DOHH2 (cell line): ENCODE data around the gene FBXW7.

Experiments
- EZH2phosphoT487 ChIP-seq: fragments of 200-600 bp; sonication (generic); IDR thresholded peaks from 2 replicates; pipeline ENCODE4 v1.6.1; 2017; ENCODE audit warnings: borderline replicate concordance, mild to moderate bottlenecking, antibody characterized with exemption, low read length, moderate library complexity, mixed read lengths
- TF ChIP-seq, protein P1 (sequence below): fragments of 200-600 bp; sonication (generic); IDR thresholded peaks from one replicate; pipeline ENCODE4 v1.5.1; 2014; ENCODE audit warnings: antibody characterized with exemption, mild to moderate bottlenecking, low read depth, low read length; ENCODE audit not compliant: poor library complexity, severe bottlenecking

- TF ChIP-seq, protein P1, sequence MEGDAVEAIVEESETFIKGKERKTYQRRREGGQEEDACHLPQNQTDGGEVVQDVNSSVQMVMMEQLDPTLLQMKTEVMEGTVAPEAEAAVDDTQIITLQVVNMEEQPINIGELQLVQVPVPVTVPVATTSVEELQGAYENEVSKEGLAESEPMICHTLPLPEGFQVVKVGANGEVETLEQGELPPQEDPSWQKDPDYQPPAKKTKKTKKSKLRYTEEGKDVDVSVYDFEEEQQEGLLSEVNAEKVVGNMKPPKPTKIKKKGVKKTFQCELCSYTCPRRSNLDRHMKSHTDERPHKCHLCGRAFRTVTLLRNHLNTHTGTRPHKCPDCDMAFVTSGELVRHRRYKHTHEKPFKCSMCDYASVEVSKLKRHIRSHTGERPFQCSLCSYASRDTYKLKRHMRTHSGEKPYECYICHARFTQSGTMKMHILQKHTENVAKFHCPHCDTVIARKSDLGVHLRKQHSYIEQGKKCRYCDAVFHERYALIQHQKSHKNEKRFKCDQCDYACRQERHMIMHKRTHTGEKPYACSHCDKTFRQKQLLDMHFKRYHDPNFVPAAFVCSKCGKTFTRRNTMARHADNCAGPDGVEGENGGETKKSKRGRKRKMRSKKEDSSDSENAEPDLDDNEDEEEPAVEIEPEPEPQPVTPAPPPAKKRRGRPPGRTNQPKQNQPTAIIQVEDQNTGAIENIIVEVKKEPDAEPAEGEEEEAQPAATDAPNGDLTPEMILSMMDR = no peak
- TF ChIP-seq EZH2phosphoT487 = no peak
These were observed 172.8 kb downstream of the FBXW7 start for GRCh38 chr4:152363086-152363485.
